Left ventricle myocardium inferior (tissue), 1 donor: ENCODE measurements around the gene SH3PXD2A. TPM values are rescaled to one million over a fixed set of nuclear protein-coding genes. Genes with fewer than 3 reads are reported as not detected.

Experiments
- DNase-seq: peaks from one replicate; pipeline ENCODE4 v3.0.0-alpha.2; 2020
- H3K27ac ChIP-seq: fragments of 200-600 bp; replicated peaks from 2 replicates; pipeline ENCODE4 v1.8.0; 2021
- H3K27me3 ChIP-seq: fragments of 200-600 bp; 2 replicates; pipeline ENCODE4 v1.8.0; 2021; ENCODE audit warnings: low read depth
- H3K36me3 ChIP-seq: fragments of 200-600 bp; 2 replicates; pipeline ENCODE4 v1.8.0; 2021
- H3K4me1 ChIP-seq: fragments of 200-600 bp; 2 replicates; pipeline ENCODE4 v1.8.0; 2021
- H3K4me3 ChIP-seq: fragments of 200-600 bp; 2 replicates; pipeline ENCODE4 v1.8.0; 2021; ENCODE audit warnings: mild to moderate bottlenecking, moderate library complexity
- H3K9me3 ChIP-seq: fragments of 200-600 bp; replicated peaks from 2 replicates; pipeline ENCODE4 v1.8.0; 2021
- CTCF ChIP-seq: fragments of 200-600 bp; IDR thresholded peaks from 2 replicates; pipeline ENCODE4 v1.8.0; 2021; ENCODE audit warnings: antibody characterized with exemption, mild to moderate bottlenecking, borderline replicate concordance
- intact Hi-C: fragments of 100-400 bp; cut with micrococcal nuclease; formaldehyde crosslinking; loops from one replicate; pipeline ENCODE4 v1.11.0; 2022
- total RNA-seq: library from RNA; stranded (reverse); fragmentation: NEBNext Ultra II Directional; extraction: Animal tissue kit (Norgen Biotek cat#: 25700); gene quantifications from one replicate; pipeline ENCODE4 v1.2.1, GENCODE V29; 2021
- donor health status: DM: no; HTN: yes; CAD: no; lungs with severe emphysema.

The SH3PXD2A gene
- total RNA-seq, 1 donor from 2014 or later: 34.4 TPM

- DNase-seq: no peak
- H3K9me3 ChIP-seq: peaks cover 6% of the 10 kb centered on the region
- peak overlapping the region; percentile 70 for H3K27ac ChIP-seq
- H3K4me1 ChIP-seq: peaks cover 51% of the 10 kb centered on the region
- H3K27me3 ChIP-seq: no peaks in the 10 kb centered on the region
- no peaks in the 10 kb centered on the region for H3K36me3 ChIP-seq
- no peak overlapping the region for H3K4me3 ChIP-seq
- no peak for TF ChIP-seq CTCF
- intact Hi-C loops: no loop called here
Measured at GRCh38 chr10:103751667-103752290, 103.6 kb downstream of the SH3PXD2A start.

GRCh38 chr10:103750836-103751235 lies 104.5 kb downstream of the SH3PXD2A start:
- Histone ChIP-seq H3K9me3 (peaks cover 6% of the 10 kb centered on the region), H3K4me1 (peaks cover 52% of the 10 kb centered on the region), H3K27ac (peak overlapping the region; percentile 70), H3K27me3 (no peaks in the 10 kb centered on the region), H3K4me3 (no peak overlapping the region), H3K36me3 (no peaks in the 10 kb centered on the region)
- intact Hi-C loops: no loop called here
- TF ChIP-seq CTCF: no peak
- no peak for DNase-seq

- intact Hi-C loops: no loop called here
- DNase-seq: no peak
- TF ChIP-seq CTCF: no peak
- Histone ChIP-seq H3K36me3 (no peaks in the 10 kb centered on the region), H3K9me3 (peaks cover 6% of the 10 kb centered on the region), H3K27me3 (no peaks in the 10 kb centered on the region), H3K27ac (no peak overlapping the region), H3K4me3 (no peak overlapping the region), H3K4me1 (peaks cover 62% of the 10 kb centered on the region)
Measured at GRCh38 chr10:103749779-103750178, 105.6 kb downstream of the SH3PXD2A start.

- no peak overlapping the region for H3K4me3 ChIP-seq
- DNase-seq: no peak
- no peak for TF ChIP-seq CTCF
- H3K27me3 ChIP-seq: no peaks in the 10 kb centered on the region
- peak overlapping the region; percentile 70 for H3K27ac ChIP-seq
- intact Hi-C loops: no loop called here
- H3K4me1 ChIP-seq: peaks cover 62% of the 10 kb centered on the region
- H3K36me3 ChIP-seq: no peaks in the 10 kb centered on the region
- H3K9me3 ChIP-seq: peaks cover 6% of the 10 kb centered on the region
Measured at GRCh38 chr10:103748020-103748419, 107.4 kb downstream of the SH3PXD2A start.

GRCh38 chr10:103747193-103747865 lies 108.0 kb downstream of the SH3PXD2A start:
- Histone ChIP-seq H3K27me3 (no peaks in the 10 kb centered on the region), H3K9me3 (no peaks in the 10 kb centered on the region), H3K27ac (peak overlapping the region; percentile 70), H3K36me3 (no peaks in the 10 kb centered on the region), H3K4me1 (peaks cover 63% of the 10 kb centered on the region), H3K4me3 (no peak overlapping the region)
- intact Hi-C loops: no loop called here
- TF ChIP-seq CTCF: no peak
- no peak for DNase-seq
